ENCODE results near the gene CC2D2A.

CC2D2A gene

GRCh38 chr4:15478724-15479088 is 9.0 kb downstream of the CC2D2A start:
- no peak overlapping the region for H3K9ac ChIP-seq
- no peaks in the 10 kb centered on the region for H3K27me3 ChIP-seq (ENCODE audit: control insufficient read depth, insufficient read depth, low read length)
- TF ChIP-seq CTCF (IDR thresholded peaks at IDR 0.05), result no peak
- no peak overlapping the region for H2AFZ ChIP-seq
- no peaks in the 10 kb centered on the region for H3K36me3 ChIP-seq (ENCODE audit: control insufficient read depth, insufficient read depth, low read length)
- H3K79me2 ChIP-seq, result no peaks in the 10 kb centered on the region
- H3K4me2 ChIP-seq (ENCODE audit: low read length), result no peak overlapping the region
- H3K4me1 ChIP-seq, result no peaks in the 10 kb centered on the region
- no peaks in the 10 kb centered on the region for H3K9me3 ChIP-seq (ENCODE audit: control insufficient read depth, low read length)
- no peak overlapping the region for H3K4me3 ChIP-seq (ENCODE audit: low read depth, low read length)
- no peak overlapping the region for H3K27ac ChIP-seq

- H3K79me2 ChIP-seq, result no peaks in the 10 kb centered on the region
- peak; percentile 33 for TF ChIP-seq CTCF (IDR thresholded peaks at IDR 0.05)
- no peaks in the 10 kb centered on the region for H3K27me3 ChIP-seq (ENCODE audit: control insufficient read depth, insufficient read depth, low read length)
- no peak overlapping the region for H3K4me2 ChIP-seq (ENCODE audit: low read length)
- H2AFZ ChIP-seq, result no peak overlapping the region
- no peaks in the 10 kb centered on the region for H3K9me3 ChIP-seq (ENCODE audit: control insufficient read depth, low read length)
- H3K9ac ChIP-seq, result no peak overlapping the region
- H3K36me3 ChIP-seq (ENCODE audit: control insufficient read depth, insufficient read depth, low read length), result no peaks in the 10 kb centered on the region
- no peak overlapping the region for H3K27ac ChIP-seq
- H3K4me1 ChIP-seq, result no peaks in the 10 kb centered on the region
- no peak overlapping the region for H3K4me3 ChIP-seq (ENCODE audit: low read depth, low read length)
These were observed 9.6 kb downstream of the CC2D2A start for GRCh38 chr4:15479089-15479912.

GRCh38 chr4:15479913-15480185 is 10.2 kb downstream of the CC2D2A start:
- Histone ChIP-seq H3K4me2 (ENCODE audit: low read length) (no peak overlapping the region), H3K27ac (no peak overlapping the region), H2AFZ (no peak overlapping the region), H3K79me2 (no peaks in the 10 kb centered on the region), H3K4me3 (ENCODE audit: low read depth, low read length) (no peak overlapping the region), H3K4me1 (no peaks in the 10 kb centered on the region), H3K9me3 (ENCODE audit: control insufficient read depth, low read length) (no peaks in the 10 kb centered on the region), H3K27me3 (ENCODE audit: control insufficient read depth, insufficient read depth, low read length) (no peaks in the 10 kb centered on the region), H3K9ac (no peak overlapping the region), H3K36me3 (ENCODE audit: control insufficient read depth, insufficient read depth, low read length) (no peaks in the 10 kb centered on the region)
- TF ChIP-seq CTCF (IDR thresholded peaks at IDR 0.05), result no peak

- no peak overlapping the region for H3K4me3 ChIP-seq (ENCODE audit: low read depth, low read length)
- H3K27ac ChIP-seq, result no peak overlapping the region
- TF ChIP-seq CTCF (IDR thresholded peaks at IDR 0.05), result no peak
- no peaks in the 10 kb centered on the region for H3K36me3 ChIP-seq (ENCODE audit: control insufficient read depth, insufficient read depth, low read length)
- no peaks in the 10 kb centered on the region for H3K79me2 ChIP-seq
- no peaks in the 10 kb centered on the region for H3K4me1 ChIP-seq
- H3K27me3 ChIP-seq (ENCODE audit: control insufficient read depth, insufficient read depth, low read length), result no peaks in the 10 kb centered on the region
- no peak overlapping the region for H3K4me2 ChIP-seq (ENCODE audit: low read length)
- H3K9ac ChIP-seq, result no peak overlapping the region
- no peak overlapping the region for H2AFZ ChIP-seq
- no peaks in the 10 kb centered on the region for H3K9me3 ChIP-seq (ENCODE audit: control insufficient read depth, low read length)
These were observed 12.5 kb downstream of the CC2D2A start for GRCh38 chr4:15481961-15482745.

All from parathyroid adenoma (tissue), 2 donors.